PC-3 (cell line): Measurements from ENCODE around the gene ZFC3H1.

ENCODE experiments used
- EZH2 ChIP-seq: fragments of 300-600 bp; sonication (generic); IDR thresholded peaks from one replicate; pipeline ENCODE4 v1.6.1; 2017; ENCODE audit warnings: antibody characterized with exemption, mild to moderate bottlenecking, low read length; ENCODE audit not compliant: unreplicated experiment
- EZH2phosphoT487 ChIP-seq: fragments of 300-600 bp; sonication (generic); IDR thresholded peaks from 2 replicates; pipeline ENCODE4 v1.6.1; 2018; ENCODE audit warnings: mild to moderate bottlenecking, antibody characterized with exemption, low read length, borderline replicate concordance
- TF ChIP-seq, protein P1 (sequence below): fragments of 300-600 bp; sonication (generic); conservative IDR thresholded peaks from 2 replicates; pipeline ENCODE4 v1.5.1; 2017; ENCODE audit warnings: antibody characterized with exemption, low read depth, mild to moderate bottlenecking, low read length

- TF ChIP-seq, protein P1, sequence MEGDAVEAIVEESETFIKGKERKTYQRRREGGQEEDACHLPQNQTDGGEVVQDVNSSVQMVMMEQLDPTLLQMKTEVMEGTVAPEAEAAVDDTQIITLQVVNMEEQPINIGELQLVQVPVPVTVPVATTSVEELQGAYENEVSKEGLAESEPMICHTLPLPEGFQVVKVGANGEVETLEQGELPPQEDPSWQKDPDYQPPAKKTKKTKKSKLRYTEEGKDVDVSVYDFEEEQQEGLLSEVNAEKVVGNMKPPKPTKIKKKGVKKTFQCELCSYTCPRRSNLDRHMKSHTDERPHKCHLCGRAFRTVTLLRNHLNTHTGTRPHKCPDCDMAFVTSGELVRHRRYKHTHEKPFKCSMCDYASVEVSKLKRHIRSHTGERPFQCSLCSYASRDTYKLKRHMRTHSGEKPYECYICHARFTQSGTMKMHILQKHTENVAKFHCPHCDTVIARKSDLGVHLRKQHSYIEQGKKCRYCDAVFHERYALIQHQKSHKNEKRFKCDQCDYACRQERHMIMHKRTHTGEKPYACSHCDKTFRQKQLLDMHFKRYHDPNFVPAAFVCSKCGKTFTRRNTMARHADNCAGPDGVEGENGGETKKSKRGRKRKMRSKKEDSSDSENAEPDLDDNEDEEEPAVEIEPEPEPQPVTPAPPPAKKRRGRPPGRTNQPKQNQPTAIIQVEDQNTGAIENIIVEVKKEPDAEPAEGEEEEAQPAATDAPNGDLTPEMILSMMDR, result no peak
- TF ChIP-seq EZH2phosphoT487, result no peak
- TF ChIP-seq EZH2, result no peak
These were observed 70.8 kb downstream of the ZFC3H1 start for GRCh38 chr12:71592841-71593240.
